Vagina (tissue), 2 donors: Measurements from ENCODE around the gene FGGY. TPM values are rescaled to one million over a fixed set of nuclear protein-coding genes. Genes with fewer than 3 reads are reported as not detected.
"Not testable (repeated sequence)": the region's sequence is repeated elsewhere in the genome, so short reads cannot be mapped to it uniquely, and the experiment has no call there.

Source experiments
- DNase-seq, 2 donors: peaks; one replicate each; pipeline ENCODE4 v3.0.0-alpha.2; 2017; ENCODE audit errors: extremely low spot score in 2 of 2
- H3K27ac ChIP-seq: fragments of 200-600 bp; sonication (generic); one replicate; pipeline ENCODE4 v1.5.1; 2019
- H3K27me3 ChIP-seq: fragments of 200-600 bp; sonication (generic); one replicate; pipeline ENCODE4 v1.5.1; 2019
- H3K36me3 ChIP-seq, 2 donors: fragments of 200-600 bp; sonication (generic); one replicate each; pipeline ENCODE4 v1.5.1; 2017 to 2019
- H3K4me1 ChIP-seq: fragments of 200-600 bp; sonication (generic); one replicate; pipeline ENCODE4 v1.5.1; 2019
- H3K4me3 ChIP-seq, 2 donors: fragments of 200-600 bp; sonication (generic); 1 replicate in 1 of 2; 2 replicates in 1 of 2; pipeline ENCODE4 v1.5.1; 2016 to 2019
- H3K9me3 ChIP-seq: fragments of 200-600 bp; sonication (generic); one replicate; pipeline ENCODE4 v1.5.1; 2019
- CTCF ChIP-seq, 3 experiments: fragments of 450-650 bp in 2 of 3; fragments of 200-600 bp in 1 of 3; sonication (generic) in 1 of 3; IDR thresholded peaks; one replicate each; pipeline ENCODE4 v1.5.1; 2017 to 2019; ENCODE audit warnings: antibody characterized with exemption in 3 of 3, mild to moderate bottlenecking in 2 of 3, moderate library complexity in 2 of 3
- POLR2A ChIP-seq, 2 donors: fragments of 450-650 bp; IDR thresholded peaks; one replicate each; pipeline ENCODE4 v1.6.1; 2017; ENCODE audit warnings: antibody characterized with exemption in 2 of 2, mild to moderate bottlenecking in 2 of 2, moderate library complexity in 2 of 2
- POLR2AphosphoS5 ChIP-seq, 2 donors: sonication (generic); formaldehyde crosslinking; IDR thresholded peaks; one replicate each; pipeline ENCODE4 v1.9.0; 2017; ENCODE audit warnings: antibody characterized with exemption in 2 of 2, mild to moderate bottlenecking in 2 of 2, low read depth in 1 of 2; ENCODE audit not compliant: insufficient read depth in 1 of 2
- intact Hi-C: fragments of 100-400 bp; cut with DNase I; formaldehyde crosslinking; loops from one replicate; pipeline ENCODE4 v1.15.1; 2023
- total RNA-seq: library from RNA; depleted of rRNA; stranded (reverse); fragments of >200 nt; gene quantifications from one replicate; pipeline ENCODE4 v1.2.3, GENCODE V29; 2016

The FGGY gene
- total RNA-seq, result 11.8 TPM

GRCh38 chr1:59296358-59297256 lies at the start of gene FGGY:
TSS of gene FGGY (plus strand) at chr1:59297094. CDS start at chr1:59321550, 24,456 bp downstream.
- TF ChIP-seq CTCF (IDR thresholded peaks at IDR 0.05), result no peak
- TF ChIP-seq POLR2A (IDR thresholded peaks at IDR 0.05), result peak in 1 of 2 donors; percentile 72
- TF ChIP-seq POLR2AphosphoS5 (IDR thresholded peaks at IDR 0.05; ENCODE audit: insufficient read depth in 1 of 2, low read depth in 1 of 2), result peak; percentile 64 to 86
- Histone ChIP-seq H3K27ac (peak within 1 kb of the TSS; percentile 97), H3K9me3 (no peaks in the 10 kb centered on the region), H3K27me3 (no peaks in the 10 kb centered on the region), H3K4me3 (peak within 1 kb of the TSS; percentile 55 to 64), H3K36me3 (no peaks in the 10 kb centered on the region), H3K4me1 (peaks cover 31% of the 10 kb centered on the region)
- intact Hi-C loops, result loop anchor here (2.0 to 10.0 kb wide), 3 partner anchors 402 to 514 kb away; no protein-coding TSS in a partner anchor
- DNase-seq, result peak in 1 of 2 donors; percentile 98

- Histone ChIP-seq H3K27ac (no peak overlapping the region), H3K4me3 (no peak overlapping the region), H3K27me3 (no peaks in the 10 kb centered on the region), H3K9me3 (no peaks in the 10 kb centered on the region), H3K4me1 (no peaks in the 10 kb centered on the region), H3K36me3 (no peaks in the 10 kb centered on the region)
- DNase-seq, result no peak
- no peak for TF ChIP-seq POLR2A (IDR thresholded peaks at IDR 0.05)
- TF ChIP-seq POLR2AphosphoS5 (IDR thresholded peaks at IDR 0.05; ENCODE audit: insufficient read depth in 1 of 2, low read depth in 1 of 2), result no peak
- no peak for TF ChIP-seq CTCF (IDR thresholded peaks at IDR 0.05)
- intact Hi-C loops, result no loop called here
Observed at GRCh38 chr1:59248758-59249157, 48.1 kb upstream of the FGGY start.

- Histone ChIP-seq H3K27me3 (no peaks in the 10 kb centered on the region), H3K27ac (peak overlapping the region; percentile 50), H3K9me3 (no peaks in the 10 kb centered on the region), H3K4me3 (no peak overlapping the region), H3K36me3 (no peaks in the 10 kb centered on the region), H3K4me1 (no peaks in the 10 kb centered on the region)
- DNase-seq, result no peak
- TF ChIP-seq POLR2A (IDR thresholded peaks at IDR 0.05), result no peak
- no peak for TF ChIP-seq CTCF (IDR thresholded peaks at IDR 0.05)
- no peak for TF ChIP-seq POLR2AphosphoS5 (IDR thresholded peaks at IDR 0.05; ENCODE audit: insufficient read depth in 1 of 2, low read depth in 1 of 2)
- intact Hi-C loops, result no loop called here
Observed at GRCh38 chr1:59249396-59250137, 47.3 kb upstream of the FGGY start.

- DNase-seq, intact Hi-C loops, H3K27ac ChIP-seq, H3K9me3 ChIP-seq, H3K27me3 ChIP-seq, H3K36me3 ChIP-seq, H3K4me1 ChIP-seq, H3K4me3 ChIP-seq: not testable (repeated sequence)
Observed at GRCh38 chr1:59251061-59251460, 45.8 kb upstream of the FGGY start.

- H3K4me1 ChIP-seq, H3K27ac ChIP-seq, H3K9me3 ChIP-seq, intact Hi-C loops, H3K36me3 ChIP-seq, DNase-seq, H3K27me3 ChIP-seq, H3K4me3 ChIP-seq: not testable (repeated sequence)
Observed at GRCh38 chr1:59256429-59256828, 40.5 kb upstream of the FGGY start.
